Hematopoietic multipotent progenitor cell treated with erythropoietin and hydrocortisone succinate and interleukin-3 and kit ligand, for 6 days (in vitro differentiated cells): ENCODE results near the gene ESYT1.

ENCODE experiments used
- DNase-seq: peaks from one replicate; pipeline ENCODE4 v3.0.0-alpha.2; 2015

ESYT1 gene, protein sequence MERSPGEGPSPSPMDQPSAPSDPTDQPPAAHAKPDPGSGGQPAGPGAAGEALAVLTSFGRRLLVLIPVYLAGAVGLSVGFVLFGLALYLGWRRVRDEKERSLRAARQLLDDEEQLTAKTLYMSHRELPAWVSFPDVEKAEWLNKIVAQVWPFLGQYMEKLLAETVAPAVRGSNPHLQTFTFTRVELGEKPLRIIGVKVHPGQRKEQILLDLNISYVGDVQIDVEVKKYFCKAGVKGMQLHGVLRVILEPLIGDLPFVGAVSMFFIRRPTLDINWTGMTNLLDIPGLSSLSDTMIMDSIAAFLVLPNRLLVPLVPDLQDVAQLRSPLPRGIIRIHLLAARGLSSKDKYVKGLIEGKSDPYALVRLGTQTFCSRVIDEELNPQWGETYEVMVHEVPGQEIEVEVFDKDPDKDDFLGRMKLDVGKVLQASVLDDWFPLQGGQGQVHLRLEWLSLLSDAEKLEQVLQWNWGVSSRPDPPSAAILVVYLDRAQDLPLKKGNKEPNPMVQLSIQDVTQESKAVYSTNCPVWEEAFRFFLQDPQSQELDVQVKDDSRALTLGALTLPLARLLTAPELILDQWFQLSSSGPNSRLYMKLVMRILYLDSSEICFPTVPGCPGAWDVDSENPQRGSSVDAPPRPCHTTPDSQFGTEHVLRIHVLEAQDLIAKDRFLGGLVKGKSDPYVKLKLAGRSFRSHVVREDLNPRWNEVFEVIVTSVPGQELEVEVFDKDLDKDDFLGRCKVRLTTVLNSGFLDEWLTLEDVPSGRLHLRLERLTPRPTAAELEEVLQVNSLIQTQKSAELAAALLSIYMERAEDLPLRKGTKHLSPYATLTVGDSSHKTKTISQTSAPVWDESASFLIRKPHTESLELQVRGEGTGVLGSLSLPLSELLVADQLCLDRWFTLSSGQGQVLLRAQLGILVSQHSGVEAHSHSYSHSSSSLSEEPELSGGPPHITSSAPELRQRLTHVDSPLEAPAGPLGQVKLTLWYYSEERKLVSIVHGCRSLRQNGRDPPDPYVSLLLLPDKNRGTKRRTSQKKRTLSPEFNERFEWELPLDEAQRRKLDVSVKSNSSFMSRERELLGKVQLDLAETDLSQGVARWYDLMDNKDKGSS

DNA sequence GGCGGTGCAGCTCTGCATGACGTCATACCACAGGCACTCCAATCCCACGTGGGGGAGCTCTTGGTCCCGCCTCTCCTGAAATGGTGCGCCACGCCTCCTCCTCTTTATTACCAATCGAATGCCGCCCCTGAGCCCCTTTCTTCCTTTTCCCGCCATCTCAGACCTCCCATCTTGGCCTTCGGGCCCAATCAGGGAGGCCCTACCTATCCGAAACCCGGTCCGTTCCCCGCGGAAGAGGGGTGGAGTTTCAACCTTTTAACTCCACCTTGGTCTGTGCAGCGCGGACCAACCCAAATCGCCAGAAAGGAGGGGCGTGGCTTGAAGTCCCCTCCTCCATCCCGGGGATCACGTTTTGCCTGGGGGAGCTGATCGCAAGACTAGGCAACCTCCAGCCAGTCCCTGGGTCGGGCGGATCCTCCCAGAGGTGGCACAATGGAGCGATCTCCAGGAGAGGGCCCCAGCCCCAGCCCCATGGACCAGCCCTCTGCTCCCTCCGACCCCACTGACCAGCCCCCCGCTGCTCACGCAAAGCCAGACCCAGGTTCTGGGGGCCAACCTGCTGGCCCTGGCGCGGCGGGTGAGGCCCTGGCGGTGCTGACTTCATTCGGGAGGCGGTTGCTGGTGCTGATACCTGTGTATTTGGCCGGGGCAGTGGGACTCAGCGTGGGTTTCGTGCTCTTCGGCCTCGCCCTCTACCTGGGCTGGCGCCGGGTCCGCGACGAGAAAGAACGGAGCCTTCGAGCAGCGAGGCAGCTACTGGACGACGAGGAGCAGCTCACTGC, at the start of gene ESYT1:
TSS of gene ESYT1 (plus strand) at position 380 of the 782 bp plus-strand sequence. CDS start at position 433, 53 bp downstream.
- peak; percentile 100 for DNase-seq

DNA sequence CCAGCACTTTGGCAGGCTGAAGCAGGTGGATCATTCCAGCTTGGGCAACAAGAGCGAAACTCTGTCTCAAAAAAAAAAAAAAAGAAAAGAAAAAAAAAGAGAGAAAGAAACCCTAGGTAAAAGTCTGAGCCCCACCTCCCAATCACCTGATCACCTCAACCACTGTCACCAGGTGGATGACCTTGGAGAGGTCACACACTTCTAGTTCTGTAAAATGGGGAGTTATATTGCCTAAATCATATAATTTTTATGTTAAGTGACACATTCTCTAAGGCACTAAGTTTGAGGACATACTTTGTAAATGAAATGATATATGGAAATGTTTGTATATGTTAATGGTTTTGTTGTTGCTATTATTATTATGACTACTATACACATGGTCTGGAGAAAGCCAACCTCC, 49.6 kb upstream of the ESYT1 start:
- DNase-seq = no peak

DNA sequence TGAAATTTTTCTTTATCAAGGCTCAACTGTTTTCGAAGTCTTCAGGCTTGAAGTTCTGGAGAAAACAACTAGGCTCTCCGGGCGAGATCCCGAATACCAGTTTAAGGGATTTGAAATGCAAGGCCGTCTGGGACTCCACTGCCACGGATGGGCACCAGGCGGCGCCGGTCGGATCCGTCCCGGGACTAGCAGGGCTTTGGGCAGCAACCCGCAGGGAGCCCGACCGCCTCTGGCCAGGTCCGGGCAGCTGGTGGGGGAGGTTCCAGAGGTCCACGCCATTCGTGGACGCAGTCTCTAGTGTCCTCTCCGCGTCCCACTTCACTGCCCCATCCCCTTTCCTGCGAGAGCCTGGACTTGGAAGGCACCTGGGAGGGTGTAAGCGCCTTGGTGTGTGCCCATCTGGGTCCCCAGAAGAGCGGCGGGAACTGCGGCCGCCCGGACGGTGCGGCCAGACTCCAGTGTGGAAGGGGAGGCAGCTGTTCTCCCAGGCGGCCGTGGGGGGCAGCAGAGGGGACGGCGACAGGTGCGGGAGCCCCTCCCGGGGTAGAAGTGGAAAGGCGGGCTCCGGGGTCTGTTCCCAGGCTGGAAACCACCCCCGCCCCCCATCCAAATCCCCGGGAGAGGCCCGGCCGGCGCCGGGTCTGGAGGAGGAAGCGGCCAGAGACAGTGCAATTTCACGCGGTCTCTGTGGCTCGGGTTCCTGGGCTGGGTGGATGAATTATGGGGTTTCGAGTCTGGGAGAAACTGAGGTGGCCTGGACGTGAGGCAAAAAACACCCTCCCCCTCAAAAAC, 48.9 kb upstream of the ESYT1 start:
- DNase-seq = peak; percentile 77

DNA sequence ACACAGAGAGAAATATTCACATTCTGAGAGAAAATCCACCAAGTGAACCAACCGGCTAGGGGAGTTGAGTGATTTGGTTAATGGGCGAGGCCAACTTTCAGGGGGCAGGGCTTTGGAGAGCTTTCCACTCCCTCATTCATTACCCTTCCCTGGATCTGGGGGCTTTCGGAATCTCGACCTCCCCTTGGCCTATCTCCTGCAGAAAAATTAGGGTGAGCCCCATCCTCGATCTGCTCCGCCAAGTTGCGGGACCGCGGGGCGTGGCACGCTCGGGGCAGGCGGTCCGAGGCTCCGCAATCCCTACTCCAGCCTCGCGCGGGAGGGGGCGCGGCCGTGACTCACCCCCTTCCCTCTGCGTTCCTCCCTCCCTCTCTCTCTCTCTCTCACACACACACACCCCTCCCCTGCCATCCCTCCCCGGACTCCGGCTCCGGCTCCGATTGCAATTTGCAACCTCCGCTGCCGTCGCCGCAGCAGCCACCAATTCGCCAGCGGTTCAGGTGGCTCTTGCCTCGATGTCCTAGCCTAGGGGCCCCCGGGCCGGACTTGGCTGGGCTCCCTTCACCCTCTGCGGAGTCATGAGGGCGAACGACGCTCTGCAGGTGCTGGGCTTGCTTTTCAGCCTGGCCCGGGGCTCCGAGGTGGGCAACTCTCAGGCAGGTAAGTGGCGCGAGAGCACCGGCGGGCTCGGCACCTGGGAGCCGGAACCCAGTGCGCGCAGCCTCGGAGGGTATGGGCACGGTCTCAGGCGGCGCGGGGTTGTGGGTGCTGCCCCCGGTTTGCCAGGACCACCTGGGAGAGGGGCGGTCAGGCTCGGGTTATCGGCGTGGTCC, 48.1 kb upstream of the ESYT1 start, which contains the start of gene ERBB3:
TSS of gene ERBB3 (plus strand) at position 443 of the 833 bp plus-strand sequence. CDS start at position 579, 136 bp downstream.
- peak; percentile 76 for DNase-seq

DNA sequence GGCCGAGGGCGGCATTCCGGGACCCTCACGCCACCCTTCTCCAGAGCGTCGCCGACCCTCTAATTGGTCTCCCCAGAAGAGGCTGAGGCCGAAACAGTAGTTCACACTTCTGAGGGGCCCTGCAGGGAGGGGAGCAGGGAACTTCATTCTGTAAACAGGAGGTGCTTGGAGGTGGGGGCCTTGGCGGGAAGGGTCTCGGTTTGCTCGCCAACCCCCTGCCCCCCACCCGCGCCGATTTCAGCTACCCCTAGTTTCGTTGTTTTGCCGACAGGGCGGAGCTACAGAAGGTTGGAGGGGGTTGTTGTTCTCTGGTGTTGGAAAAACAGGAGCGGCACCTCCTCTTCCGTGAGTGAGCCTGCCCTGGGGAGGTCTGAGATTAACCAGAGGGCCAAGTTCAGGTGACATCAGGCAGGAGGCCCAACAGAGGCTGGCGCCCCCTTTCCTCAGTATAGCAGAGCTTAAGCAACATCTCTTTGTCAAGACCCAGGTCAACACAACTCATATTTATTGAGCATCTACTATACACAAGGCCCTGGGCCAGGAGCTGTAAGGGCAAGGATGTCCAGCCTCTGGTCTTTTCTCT, 47.4 kb upstream of the ESYT1 start:
- DNase-seq = no peak

DNA sequence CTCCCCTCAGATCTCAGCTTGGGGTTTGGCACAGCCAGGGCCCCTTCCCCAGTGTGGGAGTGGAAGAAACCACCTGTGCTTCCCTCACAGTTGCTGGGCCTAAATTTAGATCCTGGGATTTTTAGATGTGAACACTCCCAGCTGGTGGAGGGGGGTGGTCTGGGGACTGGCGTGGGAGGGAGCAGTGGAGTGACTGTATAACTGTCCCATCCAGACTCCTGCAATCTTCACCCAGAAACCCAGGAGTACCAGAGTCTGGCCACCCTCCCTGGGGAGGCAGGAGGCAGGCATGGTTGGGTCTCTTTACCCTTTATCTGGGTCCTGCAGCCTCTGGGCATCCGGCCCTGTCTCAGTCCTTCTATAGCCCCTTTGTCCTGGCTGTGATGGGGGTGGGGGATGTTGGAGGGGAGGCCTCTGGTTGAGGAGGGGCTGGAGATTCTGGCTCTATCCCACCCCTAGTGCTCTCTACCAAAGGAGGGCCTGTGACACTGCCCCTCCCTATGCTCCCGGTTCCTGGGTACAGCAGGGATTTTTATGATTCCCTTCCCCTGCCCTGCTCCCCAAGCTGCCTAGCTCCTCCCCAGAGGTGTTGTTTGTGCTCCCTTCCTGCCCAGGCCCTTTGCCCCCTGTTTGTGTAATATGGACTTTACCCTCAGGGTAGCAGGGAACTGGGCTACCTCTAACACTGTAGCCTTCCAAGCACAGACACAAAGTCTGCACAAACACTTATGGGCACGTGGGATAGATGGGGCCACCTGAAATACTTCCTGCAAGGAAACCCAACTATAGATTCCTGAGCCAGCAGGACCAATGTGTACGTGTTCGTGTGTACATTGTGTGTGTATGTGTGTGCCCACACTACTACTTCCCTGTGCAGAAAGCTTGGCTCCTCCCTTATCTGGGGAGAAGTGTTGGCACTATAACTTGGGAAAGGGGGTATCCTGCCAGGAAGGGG, 46.4 kb upstream of the ESYT1 start:
- no peak for DNase-seq

DNA sequence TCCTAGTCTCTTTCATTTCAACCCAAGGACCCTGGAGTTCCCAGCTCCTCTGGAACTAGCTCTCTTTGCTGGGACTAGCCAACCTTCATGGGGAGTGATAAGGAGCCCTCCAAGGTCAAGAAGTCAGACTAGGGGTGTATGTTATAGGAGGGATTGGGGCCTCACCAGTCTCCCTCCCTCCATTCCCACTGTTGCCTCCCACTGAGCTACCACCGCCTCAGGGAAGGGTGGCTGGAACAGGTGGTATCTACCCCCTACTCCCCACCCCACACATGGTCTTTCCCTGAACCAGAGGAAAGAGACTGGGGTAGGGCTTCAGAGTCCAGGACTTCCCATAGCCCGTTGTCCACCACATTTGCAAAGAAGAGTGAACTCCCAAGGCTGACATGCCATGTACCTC, 45.7 kb upstream of the ESYT1 start:
- DNase-seq = no peak

DNA sequence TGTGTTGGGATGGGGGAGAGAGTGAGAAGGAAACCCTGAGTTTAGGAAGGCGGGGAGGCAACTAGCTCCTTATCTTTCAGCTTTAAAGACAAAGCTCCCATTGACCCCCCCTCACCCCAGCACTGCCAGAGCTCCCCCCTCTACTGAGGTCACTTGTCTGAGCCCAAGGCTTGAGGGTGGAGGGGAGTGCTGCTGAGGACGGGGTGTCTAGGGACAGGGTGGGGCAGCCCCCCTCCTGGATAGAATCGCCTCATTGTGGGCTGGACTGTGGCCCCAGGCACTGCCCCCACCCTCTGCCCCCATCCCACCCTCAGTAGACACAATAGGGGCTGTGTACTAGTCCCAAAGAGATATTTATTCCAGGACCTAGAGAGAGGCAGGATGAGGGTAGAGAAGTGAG, 45.1 kb upstream of the ESYT1 start:
- no peak for DNase-seq

DNA sequence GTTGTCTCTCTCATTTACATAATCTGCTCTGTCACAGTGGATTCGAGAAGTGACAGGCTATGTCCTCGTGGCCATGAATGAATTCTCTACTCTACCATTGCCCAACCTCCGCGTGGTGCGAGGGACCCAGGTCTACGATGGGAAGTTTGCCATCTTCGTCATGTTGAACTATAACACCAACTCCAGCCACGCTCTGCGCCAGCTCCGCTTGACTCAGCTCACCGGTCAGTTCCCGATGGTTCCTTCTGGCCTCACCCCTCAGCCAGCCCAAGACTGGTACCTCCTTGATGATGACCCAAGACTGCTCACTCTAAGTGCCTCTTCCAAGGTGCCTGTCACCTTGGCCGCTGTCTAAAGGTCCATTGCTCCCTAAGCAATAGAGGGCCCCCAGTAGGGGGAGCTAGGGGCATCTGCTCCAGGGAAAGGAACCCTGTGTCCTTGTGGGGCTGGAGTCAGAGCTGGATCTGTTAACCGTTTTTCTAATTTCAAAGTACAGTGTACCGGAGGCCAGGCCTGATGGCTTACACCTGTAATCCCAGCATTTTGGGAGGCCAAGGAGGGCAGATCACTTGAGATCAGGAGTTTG, 43.0 kb upstream of the ESYT1 start:
- peak; percentile 73 for DNase-seq

DNA sequence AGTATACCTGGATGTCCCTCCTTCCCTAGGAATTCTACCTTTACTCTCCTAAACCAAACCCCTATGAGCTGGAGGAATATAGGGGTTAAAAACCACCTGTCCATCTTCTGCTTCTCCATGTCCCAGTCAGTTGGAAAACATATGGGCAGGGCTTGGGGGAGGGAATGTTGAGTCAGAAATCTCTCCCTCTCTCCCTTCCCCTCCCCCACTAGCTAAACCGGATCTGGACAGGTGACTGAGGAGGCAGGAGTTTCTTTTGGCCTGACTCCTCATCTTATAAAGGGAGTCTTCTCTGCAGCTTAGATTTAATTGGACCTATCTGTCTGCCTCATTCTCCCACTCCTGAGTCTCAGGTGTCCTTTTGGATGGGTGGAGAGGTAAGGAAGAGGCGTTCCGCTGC, 42.0 kb upstream of the ESYT1 start:
- no peak for DNase-seq

DNA sequence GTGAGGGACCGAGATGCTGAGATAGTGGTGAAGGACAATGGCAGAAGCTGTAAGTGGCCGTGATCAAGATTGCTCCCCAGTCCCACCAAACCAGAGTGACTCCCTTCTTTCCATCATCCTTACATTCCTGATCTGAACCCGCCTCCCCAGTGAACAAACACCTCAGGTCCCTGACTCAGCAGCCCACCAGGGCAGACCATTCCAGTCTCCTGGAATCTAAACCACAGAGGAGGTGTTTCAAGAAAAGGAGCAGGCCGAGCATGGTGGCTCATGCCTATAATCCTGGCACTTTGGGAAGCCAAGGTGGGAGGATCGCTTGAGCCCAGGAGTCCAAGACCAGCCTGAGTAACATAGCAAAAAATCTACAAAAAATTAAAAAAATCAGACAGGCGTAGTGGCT, 41.5 kb upstream of the ESYT1 start:
- DNase-seq = no peak

DNA sequence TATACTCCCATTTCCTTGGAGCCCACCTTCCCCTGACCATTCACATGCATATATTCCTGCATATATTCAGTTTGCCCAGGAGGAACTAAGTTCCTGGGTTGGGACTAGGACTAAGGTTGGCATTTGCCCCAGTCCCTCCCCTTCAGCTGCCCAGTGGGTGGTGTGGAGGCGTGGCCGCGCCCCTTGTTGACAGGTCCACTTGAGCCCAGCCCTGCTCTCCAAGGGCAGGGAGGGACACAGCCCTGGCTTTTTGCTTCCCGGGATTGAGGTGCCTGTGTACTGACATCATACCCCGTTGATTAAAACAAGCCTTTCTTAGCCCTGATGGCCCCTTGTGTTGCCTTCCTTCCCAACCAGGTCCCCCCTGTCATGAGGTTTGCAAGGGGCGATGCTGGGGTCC, 40.8 kb upstream of the ESYT1 start:
- DNase-seq = no peak

DNA sequence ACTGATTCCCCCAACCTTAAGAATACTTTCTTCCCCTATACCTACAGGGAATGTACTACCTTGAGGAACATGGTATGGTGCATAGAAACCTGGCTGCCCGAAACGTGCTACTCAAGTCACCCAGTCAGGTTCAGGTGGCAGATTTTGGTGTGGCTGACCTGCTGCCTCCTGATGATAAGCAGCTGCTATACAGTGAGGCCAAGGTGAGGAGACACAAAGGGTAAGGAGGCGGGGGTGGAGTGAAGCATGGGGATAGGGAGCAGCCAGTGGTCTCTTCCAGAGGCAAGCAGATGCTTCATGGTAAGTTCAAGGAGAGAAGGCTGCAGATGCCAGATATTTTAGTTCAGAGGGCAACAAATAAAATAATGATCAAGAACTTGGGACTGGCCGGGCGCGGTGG, 30.3 kb upstream of the ESYT1 start:
- DNase-seq = no peak

DNA sequence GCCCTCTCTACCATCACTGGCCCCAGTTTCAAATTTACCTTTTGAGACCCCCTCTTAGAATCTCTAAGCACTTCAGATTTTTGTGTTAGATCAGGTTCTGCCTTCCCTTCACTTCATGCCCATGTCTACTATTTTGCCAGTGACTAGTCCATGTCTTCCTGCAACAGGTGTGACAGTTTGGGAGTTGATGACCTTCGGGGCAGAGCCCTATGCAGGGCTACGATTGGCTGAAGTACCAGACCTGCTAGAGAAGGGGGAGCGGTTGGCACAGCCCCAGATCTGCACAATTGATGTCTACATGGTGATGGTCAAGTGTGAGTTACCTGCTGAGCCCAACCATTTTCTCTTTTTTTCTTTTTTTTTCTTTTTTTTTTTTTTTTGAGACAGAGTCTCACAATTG, 29.5 kb upstream of the ESYT1 start:
- no peak for DNase-seq

DNA sequence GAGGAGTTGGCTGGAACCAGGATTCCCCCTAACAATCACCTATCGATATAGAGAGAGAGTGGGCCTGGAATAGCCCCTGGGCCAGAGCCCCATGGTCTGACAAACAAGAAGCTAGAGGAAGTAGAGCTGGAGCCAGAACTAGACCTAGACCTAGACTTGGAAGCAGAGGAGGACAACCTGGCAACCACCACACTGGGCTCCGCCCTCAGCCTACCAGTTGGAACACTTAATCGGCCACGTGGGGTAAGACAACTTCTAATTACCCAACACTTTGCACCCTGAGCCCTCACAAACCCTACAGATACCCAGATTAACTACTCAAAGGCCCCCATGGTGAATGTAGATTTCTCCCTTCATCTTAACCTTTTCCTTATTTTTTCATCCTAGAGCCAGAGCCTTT, 28.3 kb upstream of the ESYT1 start:
- no peak for DNase-seq

DNA sequence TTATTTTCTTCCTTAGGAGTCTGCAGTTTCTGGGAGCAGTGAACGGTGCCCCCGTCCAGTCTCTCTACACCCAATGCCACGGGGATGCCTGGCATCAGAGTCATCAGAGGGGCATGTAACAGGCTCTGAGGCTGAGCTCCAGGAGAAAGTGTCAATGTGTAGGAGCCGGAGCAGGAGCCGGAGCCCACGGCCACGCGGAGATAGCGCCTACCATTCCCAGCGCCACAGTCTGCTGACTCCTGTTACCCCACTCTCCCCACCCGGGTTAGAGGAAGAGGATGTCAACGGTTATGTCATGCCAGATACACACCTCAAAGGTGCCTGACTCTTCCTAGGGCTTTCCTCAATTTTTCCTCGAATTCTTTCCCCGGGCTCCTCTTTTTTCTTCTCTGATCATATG, 27.0 kb upstream of the ESYT1 start:
- no peak for DNase-seq

DNA sequence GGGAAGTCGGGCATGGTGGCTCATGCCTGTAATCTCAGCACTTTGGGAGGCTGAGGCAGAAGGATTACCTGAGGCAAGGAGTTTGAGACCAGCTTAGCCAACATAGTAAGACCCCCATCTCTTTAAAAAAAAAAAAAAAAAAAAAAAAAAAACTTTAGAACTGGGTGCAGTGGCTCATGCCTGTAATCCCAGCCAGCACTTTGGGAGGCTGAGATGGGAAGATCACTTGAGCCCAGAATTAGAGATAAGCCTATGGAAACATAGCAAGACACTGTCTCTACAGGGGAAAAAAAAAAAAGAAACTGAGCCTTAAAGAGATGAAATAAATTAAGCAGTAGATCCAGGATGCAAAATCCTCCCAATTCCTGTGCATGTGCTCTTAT, 25.4 kb upstream of the ESYT1 start:
- no peak for DNase-seq

DNA sequence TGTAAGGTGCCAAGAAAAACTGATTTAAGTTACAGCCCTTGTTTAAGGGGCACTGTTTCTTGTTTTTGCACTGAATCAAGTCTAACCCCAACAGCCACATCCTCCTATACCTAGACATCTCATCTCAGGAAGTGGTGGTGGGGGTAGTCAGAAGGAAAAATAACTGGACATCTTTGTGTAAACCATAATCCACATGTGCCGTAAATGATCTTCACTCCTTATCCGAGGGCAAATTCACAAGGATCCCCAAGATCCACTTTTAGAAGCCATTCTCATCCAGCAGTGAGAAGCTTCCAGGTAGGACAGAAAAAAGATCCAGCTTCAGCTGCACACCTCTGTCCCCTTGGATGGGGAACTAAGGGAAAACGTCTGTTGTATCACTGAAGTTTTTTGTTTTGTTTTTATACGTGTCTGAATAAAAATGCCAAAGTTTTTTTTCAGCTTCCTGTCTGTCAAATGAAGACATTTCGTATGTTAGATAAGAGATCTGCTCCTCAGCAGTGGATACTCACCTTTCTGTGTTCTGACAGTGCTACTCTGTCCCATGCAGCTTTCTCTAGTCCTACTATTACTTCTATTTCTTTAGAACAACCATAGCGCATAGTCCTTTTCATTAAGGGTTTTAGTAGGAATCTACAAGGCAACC, 24.9 kb upstream of the ESYT1 start:
- DNase-seq = no peak

DNA sequence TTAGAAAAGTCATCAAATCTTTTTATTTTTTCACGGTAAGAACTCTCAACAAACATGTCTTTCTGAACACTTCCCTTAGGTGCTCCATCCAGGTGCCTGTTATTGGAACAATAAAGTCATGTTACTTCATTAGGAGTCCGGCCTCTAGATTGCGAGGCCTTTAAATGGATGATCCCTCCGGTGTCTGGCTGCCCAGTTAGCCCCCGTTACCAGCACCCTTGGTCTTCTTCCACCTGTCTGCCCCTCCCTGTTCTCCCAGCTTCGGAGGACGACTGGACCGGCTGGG, 24.3 kb upstream of the ESYT1 start:
- DNase-seq = no peak
